Measurements from ENCODE around the gene FAM219A.
A peak's percentile ranks its signal among the peaks of the same experiment; 100 is the strongest.

FAM219A gene

GRCh38 chr9:34399729-34400128 is 58.6 kb downstream of the FAM219A start:
- DNase-seq, result no peak

GRCh38 chr9:34398875-34399274 is 59.5 kb downstream of the FAM219A start:
- no peak for DNase-seq

- DNase-seq, result no peak
Measured at GRCh38 chr9:34396276-34397214, 61.8 kb downstream of the FAM219A start.

- DNase-seq, result no peak
Measured at GRCh38 chr9:34392511-34392910, 65.9 kb downstream of the FAM219A start.

- DNase-seq, result no peak
Measured at GRCh38 chr9:34387239-34387638, 71.1 kb downstream of the FAM219A start.

- DNase-seq, result no peak
Measured at GRCh38 chr9:34386656-34387055, 71.7 kb downstream of the FAM219A start.

- DNase-seq, result no peak
Measured at GRCh38 chr9:34385561-34386230, 72.7 kb downstream of the FAM219A start.

GRCh38 chr9:34384368-34385165 is 73.8 kb downstream of the FAM219A start:
- DNase-seq, result no peak

- DNase-seq, result no peak
Measured at GRCh38 chr9:34383904-34384303, 74.5 kb downstream of the FAM219A start.

- no peak for DNase-seq
Measured at GRCh38 chr9:34382879-34383278, 75.5 kb downstream of the FAM219A start.

GRCh38 chr9:34382054-34382453 is 76.3 kb downstream of the FAM219A start:
- DNase-seq, result no peak

- DNase-seq, result no peak
Measured at GRCh38 chr9:34381323-34381722, 77.0 kb downstream of the FAM219A start.

GRCh38 chr9:34380511-34381315 is 77.7 kb downstream of the FAM219A start:
- DNase-seq, result peak; percentile 21

- DNase-seq, result no peak
Measured at GRCh38 chr9:34380034-34380510, 78.3 kb downstream of the FAM219A start.

GRCh38 chr9:34379334-34380033 is 78.9 kb downstream of the FAM219A start:
- peak; percentile 89 for DNase-seq

- DNase-seq, result no peak
Measured at GRCh38 chr9:34378376-34379060, 79.9 kb downstream of the FAM219A start.

GRCh38 chr9:34377404-34377746 is 81.0 kb downstream of the FAM219A start:
- DNase-seq, result no peak

- peak; percentile 91 for DNase-seq
Measured at GRCh38 chr9:34376596-34377403, 81.6 kb downstream of the FAM219A start, which contains the start of gene MYORG. MYORG (minus strand) TSS chr9:34376898; CDS start chr9:34372943, 3,955 bp downstream.

GRCh38 chr9:34375901-34376595 is 82.3 kb downstream of the FAM219A start:
- peak; percentile 33 for DNase-seq

Measured in kidney glomerular epithelial cell (primary cell).